ENCODE data around the gene PDK2.

GRCh38 chr17:50093807-50094206 is 1.3 kb upstream of the PDK2 start:
- no peak for TF ChIP-seq CTCF (conservative IDR thresholded peaks at IDR 0.05; ENCODE audit: low read depth, low read length)
- no peak for TF ChIP-seq EZH2 (IDR thresholded peaks at IDR 0.05; ENCODE audit: borderline replicate concordance, low read depth, low read length, poor library complexity, severe bottlenecking)

Data from A673 (cell line).